GM23248 (cell line): ENCODE measurements around the gene ZSWIM3. TPM values are rescaled to one million over a fixed set of nuclear protein-coding genes. Genes with fewer than 3 reads are reported as not detected.

Experiments used
- DNase-seq: peaks from one replicate; pipeline ENCODE4 v3.0.0-alpha.2; 2015
- H2AFZ ChIP-seq: fragments of 200-600 bp; sonication (generic); 2 replicates; pipeline ENCODE4 v1.6.1; 2016; ENCODE audit warnings: antibody characterized with exemption
- H3F3A ChIP-seq: fragments of 200-600 bp; sonication (generic); 2 replicates; pipeline ENCODE4 v1.6.1; 2016; ENCODE audit warnings: mild to moderate bottlenecking, antibody characterized with exemption, mixed run types; ENCODE audit not compliant: insufficient read depth
- H3K27ac ChIP-seq: fragments of 200-600 bp; sonication (generic); 2 replicates; pipeline ENCODE4 v1.5.1; 2016; ENCODE audit warnings: mild to moderate bottlenecking
- H3K27me3 ChIP-seq: fragments of 200-600 bp; sonication (generic); replicated peaks from 2 replicates; pipeline ENCODE4 v1.6.1; 2016; ENCODE audit warnings: mild to moderate bottlenecking; ENCODE audit not compliant: insufficient read depth
- H3K36me3 ChIP-seq: fragments of 200-600 bp; sonication (generic); 2 replicates; pipeline ENCODE4 v1.6.1; 2016; ENCODE audit warnings: low read depth, mild to moderate bottlenecking
- H3K4me1 ChIP-seq: fragments of 200-600 bp; sonication (generic); 2 replicates; pipeline ENCODE4 v1.6.1; 2016; ENCODE audit warnings: mild to moderate bottlenecking; ENCODE audit not compliant: insufficient read depth
- H3K4me2 ChIP-seq: fragments of 200-600 bp; sonication (generic); one replicate; pipeline ENCODE4 v1.6.1; 2016; ENCODE audit warnings: mild to moderate bottlenecking; ENCODE audit not compliant: unreplicated experiment
- H3K4me3 ChIP-seq: fragments of 200-600 bp; sonication (generic); 2 replicates; pipeline ENCODE4 v1.5.1; 2016; ENCODE audit warnings: mild to moderate bottlenecking
- H3K79me2 ChIP-seq: fragments of 200-600 bp; sonication (generic); 2 replicates; pipeline ENCODE4 v1.6.1; 2016; ENCODE audit warnings: mild to moderate bottlenecking; ENCODE audit not compliant: insufficient read depth
- H3K9ac ChIP-seq: fragments of 200-600 bp; sonication (generic); 2 replicates; pipeline ENCODE4 v1.6.1; 2016; ENCODE audit warnings: mild to moderate bottlenecking
- H3K9me2 ChIP-seq: fragments of 200-600 bp; sonication (generic); 2 replicates; pipeline ENCODE4 v1.6.1; 2016; ENCODE audit warnings: mixed run types, mild to moderate bottlenecking, moderate library complexity; ENCODE audit not compliant: insufficient read depth
- H3K9me3 ChIP-seq: fragments of 200-600 bp; sonication (generic); one replicate; pipeline ENCODE4 v1.6.1; 2017; ENCODE audit warnings: low read depth
- H4K20me1 ChIP-seq: fragments of 200-600 bp; sonication (generic); 2 replicates; pipeline ENCODE4 v1.6.0; 2016; ENCODE audit not compliant: insufficient read depth
- EZH2 ChIP-seq: fragments of 200-600 bp; sonication (generic); IDR thresholded peaks from 2 replicates; pipeline ENCODE4 v1.6.1; 2018; ENCODE audit warnings: antibody characterized with exemption, mild to moderate bottlenecking; ENCODE audit not compliant: insufficient read depth, poor library complexity, severe bottlenecking
- EZH2phosphoT487 ChIP-seq: fragments of 200-600 bp; sonication (generic); IDR thresholded peaks from 2 replicates; pipeline ENCODE4 v1.6.1; 2018; ENCODE audit warnings: antibody characterized with exemption, moderate library complexity, mild to moderate bottlenecking, low read depth; ENCODE audit not compliant: insufficient read depth
- WGBS, 2 experiments: methylation state at CpG; one replicate each; pipeline ENCODE4 v1.1.6; 2015 to 2017; ENCODE audit warnings: low lambda C conversion rate in 2 of 2, low coverage in 1 of 2; ENCODE audit errors: missing lambda C conversion rate in 2 of 2; 5-methylcytosine and 5-hydroxymethylcytosine counted together
- in situ Hi-C: fragments of 300-500 bp; cut with MboI; formaldehyde crosslinking; loops from 2 replicates; pipeline ENCODE4 v1.15.0; 2020
- polyA plus RNA-seq: library from polyadenylated mRNA; unstranded; fragments of >200 nt; fragmentation: Nextera tagmentation; extraction: Ambion mirVana; gene quantifications from 2 replicates; pipeline ENCODE4 v1.2.1, GENCODE V29; 2016
- total RNA-seq: library from RNA; depleted of rRNA; stranded (reverse); fragments of >200 nt; shearing (Covaris generic); gene quantifications from 2 replicates; pipeline ENCODE4 v1.2.3, GENCODE V29; 2014

Gene ZSWIM3
- total and polyA plus RNA-seq, 2 experiments from 2014 or later, result 1.9 to 4.3 TPM

GRCh38 chr20:45833030-45833882 lies 24.2 kb upstream of the ZSWIM3 start, which contains the start of gene SNX21:
Gene SNX21, plus strand, starts transcription at chr20:45833799. Its CDS starts 121 bp downstream, at chr20:45833920.
- no peaks in the 10 kb centered on the region for H4K20me1 ChIP-seq
- H3K4me1 ChIP-seq, result peaks cover 32% of the 10 kb centered on the region
- peaks cover 34% of the 10 kb centered on the region for H3K79me2 ChIP-seq

GRCh38 chr20:45833883-45834796 lies 23.3 kb upstream of the ZSWIM3 start:
- 0 to 1% methylated on average over 49 to 61 of the region's 71 CpGs for WGBS, 2 experiments
- Histone ChIP-seq H3K79me2 (peaks cover 43% of the 10 kb centered on the region), H3K27ac (peak overlapping the region; percentile 97), H3K36me3 (peaks cover 9% of the 10 kb centered on the region; the same call in 1 of the 2 replicates), H3K27me3 (no peaks in the 10 kb centered on the region), H4K20me1 (no peaks in the 10 kb centered on the region), H3K4me3 (peak overlapping the region; percentile 92), H3K9me2 (no peaks in the 10 kb centered on the region), H3K4me2 (peak overlapping the region; percentile 96), H3K9ac (peak overlapping the region; percentile 95), H3F3A (peaks cover 37% of the 10 kb centered on the region; the same call in 1 of the 2 replicates), H3K9me3 (no peaks in the 10 kb centered on the region), H3K4me1 (peaks cover 32% of the 10 kb centered on the region), H2AFZ (peak overlapping the region; percentile 86)
- in situ Hi-C loops, result no loop called here
- peak; percentile 80 for DNase-seq
- no peak for TF ChIP-seq EZH2
- TF ChIP-seq EZH2phosphoT487, result no peak

More at GRCh38 chr20:45833030-45833882, 24.2 kb upstream of the ZSWIM3 start, which contains the start of gene SNX21:
- Histone ChIP-seq H3K4me2 (peak within 1 kb of the TSS; percentile 96), H3F3A (peaks cover 37% of the 10 kb centered on the region; the same call in 1 of the 2 replicates), H3K27me3 (no peaks in the 10 kb centered on the region), H3K27ac (peak within 1 kb of the TSS; percentile 97), H2AFZ (peak within 1 kb of the TSS; percentile 86), H3K9me2 (no peaks in the 10 kb centered on the region), H3K9me3 (no peaks in the 10 kb centered on the region), H3K4me3 (peak within 1 kb of the TSS; percentile 92), H3K36me3 (peaks cover 9% of the 10 kb centered on the region; the same call in 1 of the 2 replicates), H3K9ac (peak within 1 kb of the TSS; percentile 95)
- 3 to 4% methylated on average over 24 to 30 of the region's 35 CpGs for WGBS, 2 experiments
- TF ChIP-seq EZH2phosphoT487, result no peak
- TF ChIP-seq EZH2, result no peak
- in situ Hi-C loops, result no loop called here
- DNase-seq, result peak; percentile 96

GRCh38 chr20:45834797-45835161 lies 22.6 kb upstream of the ZSWIM3 start:
- no peaks in the 10 kb centered on the region for H4K20me1 ChIP-seq
- H3K36me3 ChIP-seq, result peaks cover 9% of the 10 kb centered on the region; the same call in 1 of the 2 replicates
- H3K9me2 ChIP-seq, result no peaks in the 10 kb centered on the region
- DNase-seq, result peak; percentile 21
- peaks cover 37% of the 10 kb centered on the region; the same call in 1 of the 2 replicates for H3F3A ChIP-seq
- H3K4me2 ChIP-seq, result peak overlapping the region; percentile 96
- peaks cover 49% of the 10 kb centered on the region for H3K79me2 ChIP-seq
- H2AFZ ChIP-seq, result no peak overlapping the region
- H3K9ac ChIP-seq, result peak overlapping the region; percentile 95
- TF ChIP-seq EZH2 (no peak), EZH2phosphoT487 (no peak)
- 20 to 21% methylated on average over 14 of the region's 14 CpGs for WGBS, 2 experiments
- no peaks in the 10 kb centered on the region for H3K9me3 ChIP-seq
- H3K4me1 ChIP-seq, result peaks cover 32% of the 10 kb centered on the region
- H3K4me3 ChIP-seq, result peak overlapping the region; percentile 92
- in situ Hi-C loops, result no loop called here
- H3K27me3 ChIP-seq, result no peaks in the 10 kb centered on the region
- peak overlapping the region; percentile 97 for H3K27ac ChIP-seq

GRCh38 chr20:45835329-45835765 lies 22.1 kb upstream of the ZSWIM3 start:
- no peak for TF ChIP-seq EZH2phosphoT487
- no peak for TF ChIP-seq EZH2
- Histone ChIP-seq H3K9ac (peak overlapping the region; percentile 95), H3K36me3 (peaks cover 9% of the 10 kb centered on the region; the same call in 1 of the 2 replicates), H3K4me2 (peak overlapping the region; percentile 96), H2AFZ (peak overlapping the region; percentile 6; the same call in 1 of the 2 replicates), H3K27ac (peak overlapping the region; percentile 97), H3K4me3 (peak overlapping the region; percentile 92), H4K20me1 (no peaks in the 10 kb centered on the region), H3K27me3 (no peaks in the 10 kb centered on the region), H3K4me1 (peaks cover 32% of the 10 kb centered on the region), H3K79me2 (peaks cover 55% of the 10 kb centered on the region), H3K9me3 (no peaks in the 10 kb centered on the region), H3F3A (peaks cover 37% of the 10 kb centered on the region; the same call in 1 of the 2 replicates), H3K9me2 (no peaks in the 10 kb centered on the region)
- peak; percentile 69 for DNase-seq
- in situ Hi-C loops, result no loop called here
- WGBS, 2 experiments, result 2 to 5% methylated on average over 3 of the region's 3 CpGs
